Loucy (cell line): ENCODE results near the gene LBP.
"Not testable (repeated sequence)": the region's sequence is repeated elsewhere in the genome, so short reads cannot be mapped to it uniquely, and the experiment has no call there.

Source experiments
- H2AFZ ChIP-seq: fragments of 200-600 bp; sonication (generic); 2 replicates; pipeline ENCODE4 v1.6.0; 2016; ENCODE audit warnings: antibody characterized with exemption, mild to moderate bottlenecking, low read length, moderate library complexity
- H3F3A ChIP-seq: fragments of 200-600 bp; 2 replicates; pipeline ENCODE4 v1.6.0; 2016; ENCODE audit warnings: antibody characterized with exemption, low read depth, mild to moderate bottlenecking
- H3K27me3 ChIP-seq: fragments of 200-600 bp; sonication (generic); 2 replicates; pipeline ENCODE4 v1.6.1; 2014; ENCODE audit warnings: low read length, mild to moderate bottlenecking; ENCODE audit not compliant: insufficient read depth, poor library complexity, severe bottlenecking
- H3K36me3 ChIP-seq: fragments of 200-600 bp; sonication (generic); 2 replicates; pipeline ENCODE4 v1.6.1; 2016; ENCODE audit warnings: low read length; ENCODE audit not compliant: insufficient read depth
- H3K4me1 ChIP-seq: fragments of 200-600 bp; sonication (generic); 2 replicates; pipeline ENCODE4 v1.5.1; 2014; ENCODE audit warnings: low read length, mild to moderate bottlenecking; ENCODE audit not compliant: insufficient read depth, poor library complexity, severe bottlenecking
- H3K4me2 ChIP-seq: fragments of 200-600 bp; sonication (generic); 2 replicates; pipeline ENCODE4 v1.6.0; 2014; ENCODE audit warnings: antibody characterized with exemption, low read length, low read depth, mild to moderate bottlenecking; ENCODE audit not compliant: poor library complexity, severe bottlenecking
- H3K4me3 ChIP-seq: fragments of 200-600 bp; sonication (generic); 2 replicates; pipeline ENCODE4 v1.5.1; 2014; ENCODE audit warnings: low read length, mild to moderate bottlenecking, mixed read lengths; ENCODE audit not compliant: poor library complexity, severe bottlenecking
- H3K79me2 ChIP-seq: fragments of 200-600 bp; sonication (generic); 2 replicates; pipeline ENCODE4 v1.6.1; 2014; ENCODE audit warnings: low read length; ENCODE audit not compliant: insufficient read depth
- H3K9ac ChIP-seq: fragments of 200-600 bp; sonication (generic); 2 replicates; pipeline ENCODE4 v1.6.0; 2014; ENCODE audit warnings: mild to moderate bottlenecking, low read depth, low read length, moderate library complexity; ENCODE audit not compliant: poor library complexity, severe bottlenecking
- H3K9me2 ChIP-seq: fragments of 200-600 bp; sonication (generic); replicated peaks from 2 replicates; pipeline ENCODE4 v1.6.1; 2016; ENCODE audit warnings: low read depth, low read length, mixed read lengths
- H3K9me3 ChIP-seq: fragments of 200-600 bp; sonication (generic); 2 replicates; pipeline ENCODE4 v1.6.1; 2014; ENCODE audit warnings: mild to moderate bottlenecking, antibody characterized with exemption, low read length, low read depth; ENCODE audit not compliant: insufficient read depth
- H4K20me1 ChIP-seq: fragments of 200-600 bp; sonication (generic); 2 replicates; pipeline ENCODE4 v1.6.0; 2014; ENCODE audit warnings: antibody characterized with exemption, low read length, mild to moderate bottlenecking; ENCODE audit not compliant: insufficient read depth, poor library complexity, severe bottlenecking
- CTCF ChIP-seq: fragments of 200-600 bp; sonication (generic); conservative IDR thresholded peaks from 2 replicates; pipeline ENCODE4 v1.5.1; 2014; ENCODE audit warnings: mild to moderate bottlenecking, antibody characterized with exemption, low read length
- EZH2phosphoT487 ChIP-seq: fragments of 200-600 bp; IDR thresholded peaks from 2 replicates; pipeline ENCODE4 v1.6.1; 2018; ENCODE audit warnings: antibody characterized with exemption, mild to moderate bottlenecking, moderate library complexity, borderline replicate concordance

LBP gene

GRCh38 chr20:38373231-38373867, 27.1 kb downstream of the LBP start:
- TF ChIP-seq EZH2phosphoT487 = no peak
- TF ChIP-seq CTCF = no peak

GRCh38 chr20:38373898-38374297, 27.6 kb downstream of the LBP start:
- H4K20me1 ChIP-seq = no peaks in the 10 kb centered on the region
- H2AFZ ChIP-seq = no peak overlapping the region
- TF ChIP-seq CTCF (no peak), EZH2phosphoT487 (no peak)
- H3K9ac ChIP-seq = no peak overlapping the region
- no peaks in the 10 kb centered on the region for H3K4me1 ChIP-seq
- H3K79me2 ChIP-seq = no peaks in the 10 kb centered on the region
- H3K27me3 ChIP-seq = peaks cover 25% of the 10 kb centered on the region
- no peaks in the 10 kb centered on the region for H3K9me3 ChIP-seq
- no peak overlapping the region for H3K4me2 ChIP-seq
- no peaks in the 10 kb centered on the region for H3K36me3 ChIP-seq
- no peaks in the 10 kb centered on the region for H3K9me2 ChIP-seq
- H3F3A ChIP-seq = no peaks in the 10 kb centered on the region
- H3K4me3 ChIP-seq = no peak overlapping the region

More at GRCh38 chr20:38373231-38373867, 27.1 kb downstream of the LBP start:
- H3K4me2 ChIP-seq = no peak overlapping the region
- H3K27me3 ChIP-seq = peaks cover 25% of the 10 kb centered on the region
- no peak overlapping the region for H3K9ac ChIP-seq
- H3K79me2 ChIP-seq = no peaks in the 10 kb centered on the region
- H3K4me3 ChIP-seq = no peak overlapping the region
- H4K20me1 ChIP-seq = no peaks in the 10 kb centered on the region
- no peak overlapping the region for H2AFZ ChIP-seq
- H3K9me2 ChIP-seq = no peaks in the 10 kb centered on the region
- H3K4me1 ChIP-seq = no peaks in the 10 kb centered on the region
- H3F3A ChIP-seq = no peaks in the 10 kb centered on the region
- no peaks in the 10 kb centered on the region for H3K9me3 ChIP-seq
- H3K36me3 ChIP-seq = no peaks in the 10 kb centered on the region

GRCh38 chr20:38377039-38377685, 30.9 kb downstream of the LBP start:
- Histone ChIP-seq H3K9me2 (no peaks in the 10 kb centered on the region), H3K27me3 (peaks cover 11% of the 10 kb centered on the region), H3K4me3 (no peak overlapping the region), H4K20me1 (no peaks in the 10 kb centered on the region), H3K79me2 (no peaks in the 10 kb centered on the region), H3K4me1 (no peaks in the 10 kb centered on the region), H3K9me3 (no peaks in the 10 kb centered on the region), H3K36me3 (no peaks in the 10 kb centered on the region), H3F3A (no peaks in the 10 kb centered on the region), H2AFZ (no peak overlapping the region), H3K9ac (no peak overlapping the region), H3K4me2 (no peak overlapping the region)
- TF ChIP-seq CTCF (no peak), EZH2phosphoT487 (no peak)

- not testable (repeated sequence) for H3K9ac ChIP-seq
Observed at GRCh38 chr20:38377838-38378237, 31.6 kb downstream of the LBP start.

More at GRCh38 chr20:38377838-38378237, 31.6 kb downstream of the LBP start:
- H3K36me3 ChIP-seq, H3K27me3 ChIP-seq, H3K4me3 ChIP-seq, H3K79me2 ChIP-seq, H4K20me1 ChIP-seq, H3K9me3 ChIP-seq, H3K4me2 ChIP-seq, H3K4me1 ChIP-seq, H3F3A ChIP-seq, H2AFZ ChIP-seq, H3K9me2 ChIP-seq: not testable (repeated sequence)
